ENCODE data around the gene SPATA2.
"Not testable (repeated sequence)": the region's sequence is repeated elsewhere in the genome, so short reads cannot be mapped to it uniquely, and the experiment has no call there.

Gene SPATA2

GRCh38 chr20:49915380-49916145, at the start of gene SPATA2:
Gene SPATA2 (minus strand): TSS chr20:49915529. CDS start chr20:49908490, 7,039 bp downstream.
- peak in 1 of 2 experiments; percentile 55 for DNase-seq

DNA sequence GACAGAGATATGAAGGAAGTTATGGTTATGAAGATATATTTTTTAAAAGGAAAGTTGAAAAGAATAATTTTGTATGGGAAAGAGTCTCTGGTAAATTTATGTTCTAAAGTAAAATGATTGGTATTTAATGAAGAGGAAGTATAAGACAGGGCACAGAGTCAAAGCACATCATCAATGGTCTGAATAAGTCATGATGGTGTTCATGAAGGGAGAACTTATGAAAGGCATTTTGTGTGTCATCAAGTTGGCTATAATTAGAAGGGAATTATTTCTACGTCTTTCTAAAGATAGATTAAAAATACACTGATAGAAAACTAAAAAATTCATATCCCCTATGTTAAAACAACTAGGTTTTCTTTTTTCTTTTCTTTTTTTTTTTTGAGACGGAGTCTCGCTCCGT, 46.1 kb upstream of the SPATA2 start:
- DNase-seq = no peak

DNA sequence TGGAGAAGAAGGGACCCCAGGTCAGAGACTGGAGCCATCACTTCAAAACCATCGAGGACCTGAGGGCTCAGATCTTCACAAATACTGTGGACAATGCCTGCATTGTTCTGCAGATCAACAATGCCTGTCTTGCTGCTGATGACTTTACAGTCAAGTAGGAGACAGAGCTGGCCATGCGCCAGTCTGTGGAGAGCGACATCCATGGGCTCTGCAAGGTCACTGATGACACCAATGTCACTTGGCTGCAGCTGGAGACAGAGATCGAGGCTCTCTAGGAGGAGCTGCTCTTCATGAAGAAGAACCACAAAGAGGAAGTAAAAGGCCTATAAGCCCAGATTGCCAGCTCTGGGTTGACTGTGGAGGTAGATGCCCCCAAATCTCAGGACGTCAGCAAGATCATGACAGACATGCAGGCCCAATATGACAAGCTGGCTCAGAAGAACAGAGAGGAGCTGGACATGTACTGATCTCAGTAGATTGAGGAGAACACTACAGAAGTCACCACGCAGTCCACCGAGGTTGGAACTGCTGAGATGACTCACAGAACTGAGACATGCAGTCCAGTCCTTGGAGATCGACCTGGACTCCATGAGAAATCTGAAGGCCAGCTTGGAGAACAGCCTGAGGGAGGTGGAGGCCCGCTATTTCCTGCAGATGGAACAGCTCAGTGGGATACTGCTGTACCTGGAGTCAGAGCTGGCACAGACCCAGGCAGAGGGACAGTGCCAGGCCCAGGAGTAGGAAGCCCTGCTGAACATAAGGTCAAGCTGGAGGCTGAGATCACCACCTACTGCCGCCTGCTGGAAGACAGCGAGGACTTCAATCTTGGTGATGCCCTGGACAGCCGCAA, 42.0 kb upstream of the SPATA2 start:
- peak in 1 of 2 experiments; percentile 50 for DNase-seq

DNA sequence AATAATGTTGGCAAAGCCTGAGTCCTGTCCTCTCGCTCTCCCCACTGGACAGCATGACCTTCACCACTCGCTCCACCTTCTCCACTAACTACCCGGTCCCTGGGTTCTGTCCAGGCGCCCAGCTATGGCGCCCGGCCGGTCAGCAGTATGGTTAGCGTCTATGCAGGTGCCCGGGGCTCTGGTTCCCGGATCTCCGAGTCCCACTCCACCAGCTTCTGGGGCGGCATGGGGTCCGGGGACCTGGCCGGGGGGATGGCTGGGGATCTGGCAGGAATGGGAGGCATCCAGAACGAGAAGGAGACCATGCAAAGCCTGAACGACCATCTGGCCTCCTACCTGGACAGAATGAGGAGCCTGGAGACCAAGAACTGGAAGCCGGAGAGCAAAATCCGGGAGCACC, 41.4 kb upstream of the SPATA2 start:
- DNase-seq = no peak

DNA sequence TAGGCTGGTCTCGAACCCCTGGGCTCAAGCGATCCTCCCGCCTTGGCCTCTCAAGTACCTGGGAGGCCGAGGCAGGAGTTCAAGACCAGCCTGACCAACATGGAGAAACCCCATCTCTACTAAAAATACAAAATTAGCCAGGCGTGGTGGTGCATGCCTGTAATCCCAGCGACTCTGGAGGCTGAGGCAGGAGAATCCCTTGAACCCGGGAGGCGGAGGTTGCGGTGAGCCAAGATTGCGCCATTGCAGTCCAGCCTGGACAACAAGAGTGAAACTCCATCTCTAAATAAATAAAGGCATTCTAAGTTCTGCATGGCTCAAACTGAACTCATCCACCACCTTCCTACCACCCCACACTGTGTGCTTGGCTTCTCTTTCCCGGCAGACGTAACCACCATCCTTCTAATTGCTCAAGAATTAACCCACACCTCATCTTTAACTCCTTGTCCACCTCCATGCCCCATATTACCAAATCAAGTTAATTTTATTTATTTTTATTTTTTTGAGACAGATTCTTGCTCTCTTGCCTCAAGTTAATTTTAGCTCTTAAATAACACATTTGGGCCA, 40.6 kb upstream of the SPATA2 start:
- DNase-seq = not testable (repeated sequence)

- no peak for DNase-seq
Observed at GRCh38 chr20:49955167-49955566, 39.8 kb upstream of the SPATA2 start.

DNA sequence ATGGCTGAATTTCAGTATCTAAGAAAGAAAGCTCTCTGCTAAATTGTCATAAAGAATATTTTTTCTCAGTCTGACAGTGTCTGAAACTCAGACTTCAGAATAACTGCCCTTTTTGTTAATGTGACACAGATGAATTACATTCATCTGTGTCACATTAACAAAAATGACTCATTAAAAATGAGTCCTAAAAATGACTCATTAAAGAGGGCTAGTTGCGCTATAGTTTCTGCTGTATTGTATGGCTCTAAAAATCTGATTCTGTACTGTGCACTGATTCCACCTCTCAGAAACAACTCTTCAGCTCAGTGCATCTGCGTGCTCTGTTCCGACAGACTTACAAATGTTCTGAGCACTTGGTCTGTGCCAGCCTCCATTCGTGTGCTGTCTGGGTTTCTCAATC, 35.8 kb upstream of the SPATA2 start:
- DNase-seq = no peak

DNA sequence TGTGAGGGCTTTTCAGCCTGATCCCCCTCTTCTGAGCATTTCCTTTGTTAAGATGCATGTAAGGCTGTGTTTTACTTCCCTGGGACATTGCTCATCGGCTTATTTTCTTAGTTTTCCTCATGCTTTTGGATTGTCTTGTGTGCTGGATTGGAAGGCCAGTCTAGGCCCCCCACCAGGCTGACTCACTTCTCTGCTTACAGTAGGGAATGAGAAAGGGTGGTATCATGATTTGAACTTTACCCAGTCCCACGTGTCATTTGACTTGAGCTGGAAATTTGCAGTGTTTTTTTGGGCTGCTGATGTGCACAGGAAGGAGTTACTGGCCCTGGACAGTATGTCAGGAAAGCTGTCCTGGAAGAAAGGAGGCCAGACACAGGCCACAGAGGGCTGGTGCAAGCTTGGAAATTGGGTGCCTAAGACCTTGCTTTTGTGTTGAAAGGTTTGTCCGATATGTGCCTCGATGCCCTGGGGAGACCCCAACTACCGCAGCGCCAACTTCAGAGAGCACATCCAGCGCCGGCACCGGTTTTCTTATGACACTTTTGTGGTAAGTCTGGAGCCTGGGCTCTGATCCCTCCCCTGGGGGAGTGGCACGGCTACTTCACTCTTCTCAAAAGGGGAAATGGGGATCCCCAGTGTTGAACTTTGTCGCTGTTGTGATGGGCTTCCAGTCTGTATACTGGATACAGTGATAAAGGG, 33.6 kb upstream of the SPATA2 start:
- DNase-seq = no peak

GRCh38 chr20:49948178-49948577, 32.8 kb upstream of the SPATA2 start:
- DNase-seq = no peak

GRCh38 chr20:49945701-49946477, 30.6 kb upstream of the SPATA2 start:
- DNase-seq = no peak

DNA sequence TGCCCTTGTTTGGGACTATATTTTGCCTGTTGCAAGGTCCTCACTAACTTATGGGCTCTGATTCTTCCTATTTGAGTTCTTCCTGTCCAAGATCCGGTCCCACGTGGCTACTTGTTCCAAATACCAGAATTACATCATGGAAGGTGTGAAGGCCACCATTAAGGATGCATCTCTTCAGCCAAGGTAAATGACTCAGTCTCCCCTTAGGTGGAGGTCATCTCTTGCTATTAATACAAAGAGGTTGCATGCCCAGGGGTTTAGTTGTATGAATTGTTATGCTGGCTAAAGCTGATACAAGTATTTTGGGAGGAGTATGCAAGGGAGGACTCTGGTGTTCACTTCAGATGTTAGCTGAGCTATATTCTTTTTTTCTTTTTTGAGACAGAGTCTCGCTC, 30.0 kb upstream of the SPATA2 start:
- DNase-seq = no peak

GRCh38 chr20:49942942-49943341, 27.6 kb upstream of the SPATA2 start:
- DNase-seq = no peak

- no peak for DNase-seq
Observed at GRCh38 chr20:49942303-49942702, 27.0 kb upstream of the SPATA2 start.

- no peak for DNase-seq
Observed at GRCh38 chr20:49941456-49941855, 26.1 kb upstream of the SPATA2 start.

DNA sequence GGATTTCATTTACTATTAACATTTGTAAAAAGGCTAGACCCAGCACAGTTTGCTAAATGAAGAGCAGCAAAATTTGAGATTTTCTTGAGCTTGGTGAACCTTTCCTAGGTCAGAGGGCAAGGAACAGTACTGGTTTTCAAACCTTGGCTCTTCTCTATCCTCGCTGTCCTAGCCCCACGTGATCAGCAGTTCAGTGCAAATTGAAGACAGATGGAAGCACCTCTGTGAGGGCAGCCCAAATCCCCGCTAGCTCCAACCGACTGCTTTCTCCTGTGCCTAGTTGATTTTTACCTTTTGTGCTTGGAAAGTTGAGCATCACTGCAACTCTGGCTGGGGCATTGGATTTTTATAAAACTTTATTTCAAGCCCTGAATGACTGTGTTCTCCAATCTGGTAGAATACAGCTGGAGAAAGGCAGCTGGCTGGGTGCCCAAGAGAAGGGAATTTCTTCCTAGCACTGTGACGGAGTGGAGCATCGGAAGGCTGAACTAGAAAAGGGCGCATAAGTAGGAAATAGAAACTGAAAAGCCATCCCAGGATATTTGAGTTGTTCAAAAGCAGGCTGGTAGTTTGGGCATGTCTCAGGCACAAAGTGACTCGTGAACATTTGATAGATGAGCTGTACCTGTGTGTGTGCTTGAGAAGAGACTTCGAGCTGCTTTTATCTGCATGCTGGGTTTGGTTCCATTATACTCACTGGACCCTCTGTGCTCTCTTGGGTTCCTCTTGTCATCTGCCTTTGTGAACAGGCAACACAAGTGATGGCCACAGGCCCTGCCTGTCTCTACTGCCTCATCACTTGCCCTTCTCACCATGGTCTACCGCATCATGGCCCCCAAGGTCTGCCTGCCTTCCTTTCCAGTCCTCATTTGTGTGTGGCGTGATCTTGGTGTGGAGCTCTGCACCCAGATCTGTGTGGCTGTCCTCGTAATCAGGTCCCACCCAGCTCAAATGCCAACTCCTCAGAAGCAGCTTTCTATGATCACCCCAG, 23.1 kb upstream of the SPATA2 start:
- no peak for DNase-seq

- no peak for DNase-seq
Observed at GRCh38 chr20:49937027-49937929, 21.9 kb upstream of the SPATA2 start.

DNA sequence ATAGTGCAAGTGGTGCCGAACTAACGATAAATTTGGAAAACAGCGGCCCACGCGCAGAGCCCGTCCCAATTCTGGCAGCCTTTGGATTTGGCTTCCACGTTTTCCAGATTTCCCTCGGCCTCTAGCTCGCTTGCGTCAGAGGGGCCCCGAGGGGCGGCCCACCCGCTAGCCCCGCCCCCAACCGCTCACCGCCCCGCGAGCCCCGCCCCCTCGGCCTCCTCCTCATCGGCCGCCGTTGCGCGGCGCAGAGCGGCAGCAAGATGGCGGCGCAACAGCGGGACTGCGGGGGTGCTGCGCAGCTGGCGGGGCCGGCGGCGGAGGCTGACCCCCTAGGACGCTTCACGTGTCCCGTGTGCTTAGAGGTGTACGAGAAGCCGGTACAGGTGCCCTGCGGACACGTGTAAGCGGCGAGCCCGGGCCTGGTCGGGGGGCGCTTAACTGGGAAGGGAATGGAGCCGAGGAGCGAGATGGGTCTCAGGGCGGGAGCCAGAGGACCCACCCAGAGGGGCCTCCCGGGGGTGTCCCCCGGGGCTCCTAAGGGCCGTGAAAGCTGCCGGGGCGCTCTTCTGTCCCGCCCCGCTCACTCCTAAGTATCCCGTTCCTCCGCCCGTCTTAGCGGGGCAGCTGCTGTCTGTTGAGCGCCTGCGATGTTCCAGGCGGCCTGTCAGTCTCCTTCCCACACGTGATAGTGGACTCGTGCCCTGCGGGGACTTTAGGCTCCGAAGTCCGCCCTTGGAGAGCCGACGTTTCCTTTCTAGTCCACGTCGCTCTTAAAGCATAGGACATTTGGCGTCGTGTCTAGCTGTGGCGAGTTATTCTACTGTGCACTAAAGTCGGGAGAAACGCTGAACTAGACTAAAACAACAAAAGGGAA, 21.1 kb upstream of the SPATA2 start, which contains the start of gene RNF114:
Gene RNF114, plus strand, starts transcription at position 245 of the 874 bp plus-strand sequence. Its CDS starts 16 bp downstream, at position 261.
- DNase-seq = peak in 1 of 2 experiments; percentile 62

DNA sequence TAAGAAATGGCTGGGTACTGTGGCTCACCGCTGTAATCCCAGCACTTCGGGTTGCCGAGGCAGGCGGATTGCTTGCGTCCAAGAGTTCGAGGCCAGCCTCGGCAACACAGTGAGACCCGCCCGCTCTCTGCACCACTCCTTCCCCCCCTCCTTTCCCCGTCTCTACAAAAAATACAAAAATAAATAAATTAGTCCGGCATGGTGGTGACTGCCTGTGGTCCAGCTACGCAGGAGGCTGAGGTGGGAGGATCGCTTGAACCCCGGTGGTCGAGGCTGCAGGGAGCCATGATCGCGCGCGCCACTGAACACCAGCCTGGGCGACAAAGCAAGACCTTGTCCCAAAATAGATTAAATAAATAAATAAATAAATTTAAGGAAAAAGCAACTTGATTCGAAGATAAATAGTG, 20.4 kb upstream of the SPATA2 start:
- DNase-seq = no peak

DNA sequence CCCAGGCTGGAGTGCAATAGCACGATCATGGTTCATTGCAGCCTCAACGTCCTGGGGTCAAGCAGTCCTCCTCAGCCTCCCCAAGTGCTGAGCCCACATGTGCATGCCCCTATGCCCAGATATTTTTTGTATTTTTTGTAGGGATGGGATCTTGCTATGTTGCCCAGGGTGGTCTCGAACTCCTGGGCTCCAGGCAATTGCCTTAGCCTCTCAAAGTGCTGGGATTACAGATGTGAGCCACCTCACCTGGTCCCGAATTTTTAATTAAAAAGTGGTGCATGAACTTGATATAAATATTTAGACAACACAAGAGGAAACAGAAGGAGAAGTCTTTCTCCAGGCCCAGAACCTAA, 13.8 kb upstream of the SPATA2 start:
- no peak for DNase-seq

Measured in cerebellar nuclear complex (tissue), 1 donor.